Activated gamma-delta T cell (primary cell): Measurements from ENCODE around the gene CYSTM1.

Experiments used
- DNase-seq: peaks from one replicate; lab custom pipeline; 2025; lab: John Stamatoyannopoulos, UW

Gene CYSTM1

DNA sequence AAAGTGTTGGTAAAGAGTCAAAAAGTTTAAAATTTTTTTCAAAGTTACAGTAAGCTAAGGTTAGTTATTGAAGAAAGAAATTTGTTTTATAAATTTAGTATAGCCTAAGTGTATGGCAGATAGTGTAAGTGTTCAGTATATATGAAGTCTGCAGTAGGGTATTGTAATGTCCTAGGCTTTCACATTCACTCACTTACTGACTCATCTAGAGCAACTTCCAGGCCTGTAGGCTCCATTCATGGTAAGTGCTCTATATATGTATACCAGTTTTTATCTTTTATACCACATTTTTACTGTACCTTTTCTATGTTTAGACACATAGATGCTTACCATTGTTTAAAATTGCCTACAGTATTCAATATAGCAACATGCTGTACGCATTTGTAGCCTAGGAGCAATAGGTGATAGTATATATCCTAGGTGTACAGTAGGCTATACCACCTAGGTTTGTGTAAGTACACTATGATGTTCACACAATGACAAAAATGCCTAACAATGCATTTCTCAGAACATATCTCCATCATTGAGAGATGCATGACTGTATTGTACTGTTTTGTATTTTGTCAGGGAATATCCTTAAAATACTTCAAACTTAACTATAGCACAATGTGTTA lies 38.5 kb downstream of the CYSTM1 start:
- DNase-seq, result no peak

DNA sequence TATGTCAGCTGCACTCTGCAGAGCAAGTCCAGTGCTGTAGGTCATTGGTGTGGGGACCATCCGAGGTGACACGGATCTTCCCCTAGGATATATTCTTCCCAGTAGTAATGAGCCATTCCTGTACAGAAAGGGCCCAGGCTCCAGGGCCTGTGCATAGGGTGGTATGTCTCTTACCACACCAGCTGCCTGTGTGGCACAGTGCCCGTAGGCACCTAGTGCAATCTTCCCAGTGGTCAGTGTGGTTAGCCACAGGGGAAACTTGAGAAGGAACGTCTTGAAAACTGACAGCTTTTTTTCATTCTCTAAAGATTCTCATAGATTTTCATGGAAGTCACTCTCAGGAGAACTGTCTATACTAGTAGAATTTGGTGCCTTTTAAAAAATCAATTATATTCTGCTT lies 39.8 kb downstream of the CYSTM1 start:
- DNase-seq, result no peak

DNA sequence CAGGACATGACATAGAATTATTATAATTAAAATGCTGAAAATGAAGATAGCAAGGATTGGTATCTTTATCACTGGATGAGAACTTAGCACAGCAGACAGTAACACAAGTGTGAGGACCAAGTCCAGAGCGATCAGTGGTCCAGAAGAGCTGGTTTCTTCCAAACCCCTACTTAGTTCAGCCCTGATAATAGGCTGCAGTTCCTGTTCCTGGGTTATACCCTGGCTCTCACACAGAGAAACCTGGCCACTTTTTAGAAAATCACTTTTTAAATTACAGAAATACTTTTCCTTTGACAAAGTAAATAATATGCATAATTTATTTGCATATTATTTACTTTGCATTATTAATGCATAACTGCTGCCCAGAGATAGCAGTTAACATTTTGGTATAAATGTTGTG lies 40.3 kb downstream of the CYSTM1 start:
- DNase-seq, result no peak

DNA sequence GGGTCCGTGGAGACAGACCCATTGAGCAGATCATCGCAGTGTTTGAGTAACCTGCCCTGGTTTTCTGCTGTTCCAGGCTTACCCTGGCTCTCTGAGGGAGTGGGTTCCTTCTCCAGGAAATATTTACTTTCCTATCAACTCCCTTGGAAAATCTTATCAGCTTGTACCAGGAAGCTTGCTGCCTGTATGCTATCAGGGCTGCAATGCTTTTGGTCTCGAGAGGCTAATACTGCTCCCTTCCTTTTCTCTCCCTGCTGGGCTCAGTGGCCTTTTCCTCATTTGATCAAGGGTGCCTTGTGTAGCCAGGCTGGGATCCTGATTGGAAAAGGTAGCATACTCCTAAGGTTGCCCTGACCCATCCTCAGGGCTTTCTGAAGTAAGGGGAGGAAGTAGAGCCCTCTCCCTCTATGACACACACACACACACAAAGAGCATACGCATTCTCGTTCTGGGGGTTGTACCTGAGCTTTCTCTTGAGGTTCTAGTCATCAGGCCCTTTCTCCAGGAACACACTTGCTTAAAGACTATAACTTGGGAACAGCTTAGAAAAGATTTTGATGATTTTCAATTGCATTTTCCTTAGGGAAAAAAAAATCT lies 41.6 kb downstream of the CYSTM1 start:
- no peak for DNase-seq

DNA sequence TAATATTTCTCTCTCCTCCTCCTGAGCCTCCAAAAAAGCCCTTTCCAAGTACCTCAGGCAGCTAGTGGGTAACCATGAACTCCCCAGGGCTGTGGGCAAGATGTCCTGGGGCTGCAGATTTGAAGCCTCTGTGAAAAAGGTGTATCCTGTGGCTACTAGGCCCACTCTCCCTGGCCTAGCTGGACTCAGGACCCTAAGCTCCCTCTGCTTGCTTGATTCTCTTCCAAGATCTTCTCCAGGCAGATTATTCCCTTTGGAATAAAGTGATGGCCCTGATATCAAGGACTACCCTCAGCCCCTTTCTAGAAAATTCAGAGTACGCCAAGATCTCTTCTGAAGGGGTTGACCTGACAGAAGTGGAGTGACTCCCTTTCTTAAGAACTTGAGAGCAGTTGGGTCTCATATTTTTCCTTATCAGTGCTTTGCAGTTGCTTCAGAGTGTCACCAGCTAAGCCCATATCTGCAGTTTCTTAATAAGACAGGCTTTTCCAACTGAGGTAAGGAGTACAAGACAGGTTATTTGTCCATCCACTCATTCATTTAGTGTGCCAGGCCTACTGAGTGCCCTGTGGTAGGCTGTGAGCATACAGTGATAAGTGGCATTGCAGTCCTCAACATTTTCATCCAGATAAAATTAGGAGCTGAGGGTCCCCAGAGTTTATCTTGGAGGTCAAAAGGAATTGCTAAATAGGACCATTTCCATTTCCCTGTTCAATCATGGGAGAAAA lies 42.5 kb downstream of the CYSTM1 start:
- no peak for DNase-seq

DNA sequence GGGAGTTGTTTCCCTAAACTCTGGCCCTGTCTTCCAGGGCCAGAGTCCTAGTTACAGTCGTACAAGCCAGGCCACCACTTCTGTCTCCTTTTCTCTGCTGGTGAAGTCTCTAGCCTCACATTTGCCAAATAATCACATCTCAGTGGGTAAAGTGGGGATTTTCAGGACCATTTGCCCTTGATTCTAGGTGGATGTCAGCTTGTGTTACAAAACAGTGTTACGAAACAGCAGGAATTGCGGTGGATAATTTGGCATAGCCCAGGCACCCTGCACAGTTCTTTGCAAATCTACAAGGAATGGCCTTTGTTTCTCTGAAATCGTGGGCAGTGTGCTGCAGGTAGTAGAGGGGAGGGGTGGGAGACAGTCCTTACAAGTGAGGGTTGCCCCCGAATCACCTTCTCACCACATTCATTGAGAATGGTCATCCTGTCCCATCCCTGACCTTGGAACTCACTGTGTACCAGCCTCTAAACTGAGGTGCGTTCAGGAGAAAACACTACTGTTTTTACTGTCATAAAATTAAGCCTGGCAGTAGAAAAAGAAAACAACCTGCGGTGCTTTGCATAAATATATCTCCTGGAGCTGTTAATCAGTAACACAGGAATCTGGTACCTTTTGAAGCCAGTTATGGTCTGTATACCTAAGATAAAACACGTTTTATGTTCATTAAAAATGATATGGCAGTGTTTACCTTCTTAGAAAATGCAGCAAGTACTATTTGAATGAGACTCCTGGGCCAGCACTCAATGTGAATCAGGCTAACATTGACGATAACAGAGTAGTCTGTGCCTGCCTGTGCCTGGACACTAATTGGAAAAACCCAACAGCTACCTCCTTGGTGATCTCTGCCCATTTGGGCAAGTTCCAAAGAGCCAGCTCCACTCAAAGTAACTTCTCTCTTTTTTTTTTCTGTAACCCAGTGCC lies 44.3 kb downstream of the CYSTM1 start:
- no peak for DNase-seq

DNA sequence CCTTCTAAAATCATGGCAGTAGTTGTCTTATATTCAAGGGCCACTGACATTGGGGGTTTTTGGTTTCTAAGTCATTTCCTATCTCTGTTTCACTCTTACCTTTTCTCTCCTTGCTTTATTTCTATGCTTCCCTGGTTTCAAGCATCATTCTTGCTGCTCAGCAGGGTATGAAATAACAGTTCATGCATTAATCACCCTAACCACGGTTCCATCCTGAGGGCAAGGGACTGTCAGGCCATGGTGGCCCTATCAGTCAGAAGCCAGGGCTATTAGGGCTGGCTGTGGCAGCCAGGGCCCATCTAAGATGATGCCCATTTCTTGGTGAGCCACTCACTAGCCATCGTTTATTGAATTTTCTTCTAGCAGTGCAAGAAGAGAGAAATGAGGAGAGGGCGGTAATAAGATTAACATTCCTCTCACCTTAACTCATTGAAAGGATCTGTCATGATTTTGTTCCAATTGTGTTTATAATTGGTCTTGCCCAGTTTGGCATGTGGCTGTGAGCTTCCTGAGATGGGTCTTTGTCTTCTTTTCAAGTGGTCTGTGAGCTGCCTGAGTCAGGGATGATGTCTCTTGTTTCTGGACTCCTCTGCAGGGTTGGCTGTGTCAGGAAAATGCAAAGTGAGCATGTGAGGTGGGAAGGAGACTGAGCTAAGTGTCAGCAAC lies 45.2 kb downstream of the CYSTM1 start:
- no peak for DNase-seq

DNA sequence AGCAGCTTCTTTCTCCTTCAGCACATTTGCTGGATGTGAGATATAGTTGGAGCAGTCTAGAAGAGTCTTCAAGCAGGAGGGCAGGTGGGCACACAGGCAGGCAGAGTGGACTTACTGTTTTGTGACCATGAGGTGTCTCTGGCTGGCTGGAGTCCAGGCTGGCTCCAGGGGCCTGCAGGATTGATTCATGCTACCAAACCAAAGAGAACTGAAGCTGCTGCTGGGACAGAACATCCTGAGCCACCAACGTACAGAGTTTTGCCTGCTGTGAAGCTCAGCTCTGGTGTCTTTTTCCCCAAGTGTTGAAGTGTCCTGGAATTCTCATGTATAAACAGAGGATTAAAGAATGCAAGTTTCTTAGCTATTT lies 45.7 kb downstream of the CYSTM1 start:
- DNase-seq, result no peak

DNA sequence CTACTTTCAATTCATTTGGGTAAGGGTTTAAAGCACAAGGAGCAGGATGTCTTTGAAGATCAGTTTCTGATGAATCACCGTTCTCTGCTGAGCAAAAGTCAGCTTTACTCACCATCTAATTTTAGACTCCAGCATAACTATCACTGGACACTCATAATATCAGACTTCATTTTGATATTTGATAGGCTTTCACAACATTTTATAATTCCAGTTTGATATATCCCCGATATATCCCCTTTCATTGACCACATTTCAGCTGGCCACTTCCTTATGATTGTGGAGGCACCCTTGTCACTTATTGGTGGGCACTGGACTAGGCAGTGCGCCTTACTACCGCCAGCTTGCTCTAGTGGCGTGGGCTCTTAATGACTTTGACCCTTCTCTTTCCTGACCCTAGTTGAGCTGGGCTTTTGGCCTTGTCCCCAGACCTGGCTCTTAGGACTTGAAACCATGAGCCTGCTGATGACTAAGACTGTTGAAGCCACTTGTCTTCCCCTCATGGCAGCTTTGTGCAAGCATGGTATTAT lies 46.8 kb downstream of the CYSTM1 start:
- DNase-seq, result no peak

DNA sequence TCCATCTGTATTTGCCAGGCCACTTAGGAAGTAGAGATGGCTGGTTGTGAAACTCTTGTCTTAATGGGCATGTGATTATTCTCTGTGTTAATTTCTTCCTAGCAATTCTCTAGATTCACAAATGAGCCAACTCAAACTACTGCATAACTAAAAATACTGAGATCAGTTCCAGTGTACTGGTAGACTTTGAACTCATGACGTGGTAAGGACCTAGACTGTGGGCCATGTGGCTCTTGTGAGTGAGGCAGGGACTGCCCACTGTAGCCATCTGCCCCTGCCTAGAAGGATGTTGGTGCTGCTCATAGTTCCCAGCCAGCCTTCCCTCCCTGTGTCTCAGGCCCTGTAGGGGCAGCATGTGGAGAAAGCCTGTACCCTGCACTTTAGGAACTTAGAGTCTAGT lies 47.4 kb downstream of the CYSTM1 start:
- DNase-seq, result no peak

DNA sequence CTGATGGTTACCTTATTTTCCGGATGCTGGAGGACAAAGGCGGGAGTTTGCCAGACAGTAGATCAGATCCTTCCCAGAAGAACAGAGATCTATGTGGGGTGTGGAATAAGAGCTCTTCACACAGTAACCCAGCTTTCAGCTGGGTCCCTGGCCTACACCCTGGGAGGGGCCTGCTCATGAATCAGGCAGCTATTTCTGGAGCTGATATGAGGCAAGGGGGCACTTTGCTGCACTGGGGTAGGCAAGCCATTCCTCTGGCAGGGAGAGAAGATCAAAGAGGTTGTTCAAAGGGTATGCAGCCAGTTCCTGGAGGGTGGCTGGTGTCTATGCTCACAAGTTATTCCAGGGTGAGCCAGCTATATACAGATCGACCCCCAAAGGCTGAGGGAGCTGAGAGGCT lies 48.6 kb downstream of the CYSTM1 start:
- no peak for DNase-seq

DNA sequence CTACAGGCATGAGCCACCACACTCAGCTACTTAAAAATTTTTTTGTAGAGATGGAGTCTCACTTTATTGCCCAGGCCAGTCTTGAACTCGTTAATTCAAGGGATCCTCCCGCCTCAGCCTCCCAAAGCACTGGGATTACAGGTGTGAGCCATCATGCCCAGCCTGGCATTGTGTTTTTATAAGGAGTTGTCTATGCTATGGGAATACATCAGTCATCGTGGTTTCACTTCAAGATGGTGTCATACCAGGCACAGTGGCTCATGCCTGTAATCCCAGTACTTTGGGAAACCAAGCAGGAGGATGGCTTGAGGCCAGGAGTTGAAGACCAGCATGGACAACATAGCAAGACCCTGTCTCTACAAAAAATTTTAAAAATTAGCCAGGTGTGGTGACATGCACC lies 49.7 kb downstream of the CYSTM1 start:
- no peak for DNase-seq

DNA sequence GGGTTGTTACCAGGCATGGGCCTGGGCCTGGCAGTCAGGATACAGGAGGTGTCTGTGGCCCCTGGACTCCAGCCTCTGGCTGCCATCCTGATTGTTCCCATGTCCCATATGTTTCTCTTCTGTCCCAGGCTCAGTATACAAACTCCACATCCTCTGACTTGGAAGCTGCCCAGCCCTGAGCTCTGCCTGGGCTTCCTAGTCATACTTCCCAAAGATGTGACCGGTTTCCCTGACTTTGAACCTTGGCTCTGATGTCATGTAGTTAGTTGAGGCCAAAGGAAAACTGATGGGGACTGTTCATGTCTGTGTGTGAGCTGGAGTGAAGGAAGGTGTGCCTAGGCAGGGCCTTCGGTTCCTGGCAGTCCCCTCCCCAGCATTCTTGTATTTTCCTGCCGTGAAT lies 50.4 kb downstream of the CYSTM1 start:
- DNase-seq, result no peak

DNA sequence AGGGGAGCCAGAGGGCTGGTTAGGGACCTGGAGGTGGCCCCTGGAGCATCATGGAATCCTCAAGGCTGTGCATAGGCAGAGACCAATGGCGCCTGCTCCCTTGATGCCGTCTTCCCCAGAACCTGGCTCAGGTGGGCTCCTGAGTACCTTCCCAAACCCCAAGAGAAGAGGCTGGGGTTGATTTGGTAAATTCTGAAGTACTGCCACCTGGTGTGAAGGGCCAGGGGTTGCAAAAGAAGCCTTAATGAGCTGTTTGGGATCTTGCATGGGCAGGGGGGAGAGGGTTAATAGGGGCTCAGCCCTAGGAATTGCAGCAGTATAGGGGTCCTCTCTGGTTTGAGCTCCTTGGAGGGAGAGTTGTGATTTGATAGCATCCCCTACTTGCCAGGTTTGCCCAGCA lies 52.1 kb downstream of the CYSTM1 start:
- DNase-seq, result no peak

DNA sequence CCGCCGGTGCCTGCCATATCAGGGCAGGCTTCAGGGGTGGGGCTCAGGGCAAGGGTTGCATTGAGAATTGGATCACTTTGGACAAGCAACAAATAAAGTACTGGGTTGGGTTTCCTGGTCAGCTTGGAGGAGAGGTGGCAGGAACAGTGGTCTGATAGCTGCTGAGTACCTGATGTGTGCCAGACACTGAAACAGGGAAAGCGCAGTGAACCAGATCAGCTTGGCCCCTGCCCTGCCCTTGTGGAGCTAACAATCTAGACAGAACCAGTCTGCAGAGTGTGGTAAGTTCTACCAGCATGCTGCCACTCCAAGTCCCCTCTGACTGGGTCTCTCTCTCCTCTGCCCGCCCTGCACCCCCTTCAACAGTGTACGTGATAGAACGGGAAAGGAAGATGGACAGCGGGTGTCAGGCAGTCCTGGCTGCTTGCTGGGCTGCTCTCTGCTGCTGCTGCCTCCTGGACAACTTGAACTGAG lies 53.4 kb downstream of the CYSTM1 start:
- no peak for DNase-seq

DNA sequence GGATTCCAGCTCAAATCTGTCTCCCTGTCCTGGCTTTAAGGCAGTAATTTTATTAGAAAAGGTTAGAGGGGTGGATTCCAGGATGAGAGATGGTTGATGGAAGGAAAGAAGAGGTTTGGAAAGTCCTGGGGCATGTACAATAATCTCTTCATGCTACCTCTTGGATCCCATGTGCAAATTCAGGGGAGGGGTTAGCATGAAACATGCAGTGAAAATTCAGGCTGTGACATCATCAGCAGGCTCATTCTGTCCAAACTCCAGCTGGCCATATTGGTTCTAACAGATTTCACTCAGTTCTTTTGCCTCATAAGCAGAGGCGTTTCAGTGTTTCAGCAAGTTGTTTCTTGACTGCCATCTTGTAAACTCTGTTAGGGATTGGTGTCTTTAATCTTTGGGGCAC lies 55.4 kb downstream of the CYSTM1 start:
- DNase-seq, result no peak

DNA sequence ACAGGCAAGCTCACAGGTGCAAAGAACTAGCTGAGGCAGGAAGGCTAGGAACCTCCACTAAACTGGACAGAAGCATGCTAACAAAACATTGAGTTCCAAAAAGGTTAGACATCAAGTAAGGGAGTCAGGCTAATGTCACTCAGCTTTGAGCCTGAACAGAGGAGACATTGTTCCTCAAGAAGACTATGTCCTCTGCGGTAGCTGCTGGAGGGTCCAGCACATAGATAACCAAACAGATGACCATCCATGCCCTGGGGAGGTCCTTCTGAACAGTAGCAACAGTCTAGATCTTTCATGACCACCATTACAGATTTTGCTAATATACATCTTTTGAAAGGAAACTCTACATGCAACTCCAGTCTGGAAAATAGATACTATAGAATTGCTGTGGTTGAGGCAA lies 57.7 kb downstream of the CYSTM1 start:
- DNase-seq, result no peak

DNA sequence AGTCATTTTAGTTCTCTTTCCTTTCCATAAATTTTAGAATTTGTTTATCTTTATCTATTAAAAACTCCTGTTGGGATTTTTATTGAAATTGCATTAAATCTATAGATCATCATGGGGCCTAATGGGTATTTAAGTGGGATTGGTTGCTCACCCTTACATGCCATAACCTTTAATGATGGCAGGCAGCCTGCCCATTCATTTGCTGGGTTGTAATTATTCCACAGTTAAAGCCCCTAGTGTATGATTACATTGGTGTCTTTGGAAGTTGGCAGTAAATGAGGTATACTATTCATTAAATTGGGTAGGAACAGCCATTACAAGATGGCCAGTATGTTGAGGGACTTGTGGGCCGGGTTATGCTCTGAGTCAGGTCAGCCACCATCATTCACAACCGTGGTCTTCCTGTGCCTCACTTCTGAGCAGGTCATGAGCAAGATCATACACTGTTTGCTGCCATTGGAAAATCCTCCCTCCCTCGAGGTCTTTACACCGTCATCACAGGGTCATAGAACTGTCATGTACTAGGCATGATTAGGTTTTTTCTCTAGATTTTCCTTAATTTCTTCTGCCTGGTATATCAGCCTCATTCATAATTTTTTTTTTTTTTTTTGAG lies 59.5 kb downstream of the CYSTM1 start:
- DNase-seq, result no peak

DNA sequence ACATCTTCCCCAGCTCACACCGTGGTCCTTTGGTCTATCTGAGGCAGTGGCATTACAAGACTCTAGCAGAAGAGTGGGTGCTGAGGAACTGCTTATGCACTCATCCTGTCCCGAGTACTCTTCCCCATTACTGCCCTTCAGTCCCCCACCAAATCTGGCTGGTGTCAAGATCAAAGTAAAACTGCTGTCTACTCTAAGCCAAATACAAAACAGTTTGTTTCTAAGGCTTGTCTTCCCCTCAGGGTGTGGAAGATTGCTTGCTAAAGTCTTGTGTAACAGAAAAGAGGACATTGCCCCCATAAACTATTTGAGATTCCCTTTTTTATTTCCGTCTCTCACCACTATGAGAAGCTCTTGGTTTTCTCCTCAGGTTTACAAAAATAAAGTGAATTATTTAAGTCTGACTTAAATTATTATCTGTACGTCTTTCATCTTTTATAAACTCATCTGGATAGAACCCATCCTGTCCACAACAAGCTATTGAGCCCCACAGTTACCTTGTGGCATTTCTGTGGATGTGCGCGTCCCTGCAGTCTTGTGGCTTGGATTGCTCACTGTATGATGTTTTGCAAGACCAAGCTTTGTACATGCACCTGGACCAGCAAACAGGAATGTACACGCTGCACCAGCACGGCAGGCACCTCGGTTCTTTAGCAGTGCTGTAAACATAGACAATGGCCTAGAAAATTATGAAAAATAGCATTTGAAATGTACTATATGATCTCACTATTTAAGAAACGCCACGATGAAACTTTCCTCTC lies 61.0 kb downstream of the CYSTM1 start:
- DNase-seq, result no peak

DNA sequence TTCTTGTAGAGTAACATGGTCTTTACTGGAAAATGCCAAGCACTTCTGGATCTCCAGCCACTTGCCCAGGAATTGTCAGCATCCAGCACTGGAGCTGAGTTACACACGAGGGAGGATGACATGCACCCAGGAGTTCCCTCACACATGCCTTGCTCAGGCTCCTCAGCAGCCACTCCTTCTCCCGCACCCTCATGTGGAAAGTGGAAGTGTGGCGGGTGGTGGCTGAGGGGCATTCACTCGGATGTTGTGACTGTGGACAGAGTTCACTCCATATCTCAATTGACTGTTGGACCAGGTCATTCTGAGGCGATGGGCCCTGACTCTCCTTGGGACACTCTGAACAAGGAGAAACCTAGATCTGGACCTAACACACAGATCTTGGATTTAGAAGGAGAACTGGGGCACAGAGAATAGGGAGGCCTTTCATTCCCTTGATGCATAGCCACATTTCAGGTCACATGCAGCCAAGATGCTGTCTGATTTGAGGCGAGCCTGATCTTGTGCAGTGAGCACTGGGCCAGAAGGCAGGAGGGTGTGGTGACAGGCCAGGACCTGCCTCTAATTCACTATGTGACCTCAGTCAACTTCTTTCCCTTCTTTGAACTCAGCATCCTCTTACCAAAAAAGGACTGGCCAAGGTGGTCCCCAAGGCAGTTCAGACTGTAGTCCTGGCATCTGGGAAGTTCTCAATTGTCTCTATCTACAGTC lies 62.1 kb downstream of the CYSTM1 start:
- no peak for DNase-seq
